Thyroid gland (tissue), 4 donors: ENCODE measurements around the gene POLR1C.

Experiments used
- POLR2A ChIP-seq, 2 donors: fragments of 450-650 bp; IDR thresholded peaks; one replicate each; pipeline ENCODE4 v1.6.1; 2017; ENCODE audit warnings: antibody characterized with exemption in 2 of 2, mild to moderate bottlenecking in 2 of 2, moderate library complexity in 1 of 2
- TF ChIP-seq, protein P1 (sequence below), 6 experiments: fragments of 200-600 bp in 3 of 6; fragments of 450-650 bp in 3 of 6; sonication (generic) in 3 of 6; IDR thresholded peaks; one replicate each; pipeline ENCODE4 v1.5.1; 2016 to 2019; ENCODE audit warnings: antibody characterized with exemption in 6 of 6, mild to moderate bottlenecking in 2 of 6, inconsistent platforms in 1 of 6, moderate library complexity in 1 of 6

GRCh38 chr6:43499028-43499815 lies 17.7 kb upstream of the POLR1C start:
- TF ChIP-seq, protein P1, sequence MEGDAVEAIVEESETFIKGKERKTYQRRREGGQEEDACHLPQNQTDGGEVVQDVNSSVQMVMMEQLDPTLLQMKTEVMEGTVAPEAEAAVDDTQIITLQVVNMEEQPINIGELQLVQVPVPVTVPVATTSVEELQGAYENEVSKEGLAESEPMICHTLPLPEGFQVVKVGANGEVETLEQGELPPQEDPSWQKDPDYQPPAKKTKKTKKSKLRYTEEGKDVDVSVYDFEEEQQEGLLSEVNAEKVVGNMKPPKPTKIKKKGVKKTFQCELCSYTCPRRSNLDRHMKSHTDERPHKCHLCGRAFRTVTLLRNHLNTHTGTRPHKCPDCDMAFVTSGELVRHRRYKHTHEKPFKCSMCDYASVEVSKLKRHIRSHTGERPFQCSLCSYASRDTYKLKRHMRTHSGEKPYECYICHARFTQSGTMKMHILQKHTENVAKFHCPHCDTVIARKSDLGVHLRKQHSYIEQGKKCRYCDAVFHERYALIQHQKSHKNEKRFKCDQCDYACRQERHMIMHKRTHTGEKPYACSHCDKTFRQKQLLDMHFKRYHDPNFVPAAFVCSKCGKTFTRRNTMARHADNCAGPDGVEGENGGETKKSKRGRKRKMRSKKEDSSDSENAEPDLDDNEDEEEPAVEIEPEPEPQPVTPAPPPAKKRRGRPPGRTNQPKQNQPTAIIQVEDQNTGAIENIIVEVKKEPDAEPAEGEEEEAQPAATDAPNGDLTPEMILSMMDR (IDR thresholded peaks at IDR 0.05), result no peak
- no peak for TF ChIP-seq POLR2A (IDR thresholded peaks at IDR 0.05)
